ENCODE measurements around the gene KNDC1.

KNDC1 gene

DNA sequence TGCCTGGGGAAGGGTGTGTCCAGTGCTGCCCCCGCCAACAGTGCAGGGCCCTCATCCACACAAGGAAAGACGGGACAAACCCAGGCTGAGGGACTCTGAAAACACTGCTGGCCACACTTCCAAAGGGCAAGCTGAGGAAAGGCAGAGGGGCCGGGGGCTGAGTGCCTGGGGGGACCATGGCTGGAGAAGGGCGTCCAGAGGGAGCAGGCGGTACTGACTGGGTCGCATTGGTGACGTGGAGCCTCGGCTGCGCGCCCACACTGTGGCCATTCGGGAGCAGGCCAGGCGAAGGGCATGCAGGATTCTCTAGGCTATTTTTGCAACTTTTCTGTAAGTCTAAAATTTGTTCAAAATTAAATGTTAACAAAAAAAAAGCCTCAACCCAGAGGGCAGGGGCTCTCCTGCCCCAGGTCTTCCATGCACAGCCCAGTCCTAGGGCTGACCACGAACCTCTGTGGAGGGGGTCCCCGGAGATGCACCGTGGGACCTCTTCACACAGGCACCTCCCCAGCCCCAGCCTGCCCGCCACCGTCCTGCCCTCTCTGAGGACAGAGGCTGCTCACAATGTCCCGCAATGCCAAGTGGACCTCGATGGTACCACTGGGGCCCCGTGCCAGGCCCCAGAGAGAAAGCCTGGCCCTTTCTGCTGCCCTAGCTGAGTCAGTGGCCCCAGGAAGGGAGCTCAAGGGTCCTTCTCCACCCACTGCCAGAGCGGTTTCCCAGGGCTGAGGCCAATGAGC is 106.2 kb downstream of the KNDC1 start:
- H3K4me3 ChIP-seq (ENCODE audit: low read depth, low read length) = no peak overlapping the region
- DNase-seq (ENCODE audit: low read depth, low spot score) = no peak
- in situ Hi-C loops (cut with HindIII; ENCODE audit: low sequenced_read_pairs) = no loop called here
- TF ChIP-seq, protein P1, sequence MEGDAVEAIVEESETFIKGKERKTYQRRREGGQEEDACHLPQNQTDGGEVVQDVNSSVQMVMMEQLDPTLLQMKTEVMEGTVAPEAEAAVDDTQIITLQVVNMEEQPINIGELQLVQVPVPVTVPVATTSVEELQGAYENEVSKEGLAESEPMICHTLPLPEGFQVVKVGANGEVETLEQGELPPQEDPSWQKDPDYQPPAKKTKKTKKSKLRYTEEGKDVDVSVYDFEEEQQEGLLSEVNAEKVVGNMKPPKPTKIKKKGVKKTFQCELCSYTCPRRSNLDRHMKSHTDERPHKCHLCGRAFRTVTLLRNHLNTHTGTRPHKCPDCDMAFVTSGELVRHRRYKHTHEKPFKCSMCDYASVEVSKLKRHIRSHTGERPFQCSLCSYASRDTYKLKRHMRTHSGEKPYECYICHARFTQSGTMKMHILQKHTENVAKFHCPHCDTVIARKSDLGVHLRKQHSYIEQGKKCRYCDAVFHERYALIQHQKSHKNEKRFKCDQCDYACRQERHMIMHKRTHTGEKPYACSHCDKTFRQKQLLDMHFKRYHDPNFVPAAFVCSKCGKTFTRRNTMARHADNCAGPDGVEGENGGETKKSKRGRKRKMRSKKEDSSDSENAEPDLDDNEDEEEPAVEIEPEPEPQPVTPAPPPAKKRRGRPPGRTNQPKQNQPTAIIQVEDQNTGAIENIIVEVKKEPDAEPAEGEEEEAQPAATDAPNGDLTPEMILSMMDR (IDR thresholded peaks at IDR 0.05; ENCODE audit: low read depth, low read length) = no peak

DNA sequence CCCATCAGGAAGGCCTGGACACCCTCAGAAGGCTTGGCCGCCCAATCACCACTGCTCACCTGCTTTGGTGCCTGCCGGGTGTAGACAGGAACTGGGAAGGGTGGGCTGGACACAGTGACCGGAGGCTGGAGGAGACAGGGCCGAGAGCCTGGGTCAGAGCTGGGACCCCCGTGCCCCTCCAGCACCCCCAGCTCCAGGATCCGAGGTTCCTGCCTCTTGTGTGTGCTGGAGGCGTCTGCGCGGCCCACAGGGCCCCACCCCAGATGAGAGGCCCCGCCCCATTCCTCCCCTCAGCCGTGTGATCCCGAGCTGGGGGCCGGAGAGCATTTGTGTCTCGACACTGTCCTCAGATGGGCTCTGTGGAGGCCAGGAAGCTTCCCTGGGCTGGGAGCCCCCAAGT is 107.3 kb downstream of the KNDC1 start:
- in situ Hi-C loops (cut with HindIII; ENCODE audit: low sequenced_read_pairs) = no loop called here
- no peak for DNase-seq (ENCODE audit: low read depth, low spot score)
- no peak overlapping the region for H3K4me3 ChIP-seq (ENCODE audit: low read depth, low read length)
- TF ChIP-seq, protein P1 (IDR thresholded peaks at IDR 0.05; ENCODE audit: low read depth, low read length) = no peak

DNA sequence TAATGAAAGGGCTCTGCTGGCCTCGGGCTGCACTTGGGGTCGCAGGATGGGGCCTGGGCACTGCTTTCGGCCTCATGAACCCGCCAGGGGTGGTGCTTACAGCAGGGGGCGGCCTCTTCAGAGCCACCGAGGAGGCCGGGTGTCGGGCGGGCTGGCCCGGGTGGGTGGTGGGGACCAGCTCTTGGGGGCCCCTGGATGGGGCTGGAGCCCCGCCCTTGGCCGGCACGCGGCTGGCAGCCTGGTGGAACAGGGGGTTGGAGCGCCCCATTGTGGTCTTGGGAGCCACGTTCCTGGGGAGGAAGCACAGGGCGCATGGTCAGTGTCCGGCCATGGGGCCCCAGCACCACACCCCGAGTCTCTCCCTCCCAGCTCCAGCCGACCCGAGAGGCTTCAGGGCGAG is 107.8 kb downstream of the KNDC1 start:
- no peak for DNase-seq (ENCODE audit: low read depth, low spot score)
- H3K4me3 ChIP-seq (ENCODE audit: low read depth, low read length) = no peak overlapping the region
- TF ChIP-seq, protein P1 (IDR thresholded peaks at IDR 0.05; ENCODE audit: low read depth, low read length) = no peak
- in situ Hi-C loops (cut with HindIII; ENCODE audit: low sequenced_read_pairs) = no loop called here

DNA sequence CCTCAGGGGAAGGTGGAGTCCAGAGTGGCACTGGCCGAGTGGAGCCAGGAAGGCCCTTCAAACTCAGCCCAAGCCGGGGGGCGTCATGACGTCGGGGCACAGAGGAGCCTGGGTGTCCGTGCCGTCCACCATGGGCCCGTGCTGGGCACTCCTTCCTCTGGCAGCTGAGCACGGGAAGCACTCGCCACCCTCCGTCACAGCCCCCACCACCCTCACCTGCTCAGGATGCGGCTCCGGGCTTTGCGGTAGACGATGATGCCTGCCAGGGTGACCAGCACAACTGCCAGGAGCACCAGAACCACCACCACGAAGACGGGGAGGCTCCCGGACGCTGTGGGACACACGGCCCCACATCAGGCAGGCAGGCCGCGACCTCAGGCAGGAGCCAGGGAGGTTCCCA is 108.5 kb downstream of the KNDC1 start:
- TF ChIP-seq, protein P1 (IDR thresholded peaks at IDR 0.05; ENCODE audit: low read depth, low read length) = no peak
- no peak overlapping the region for H3K4me3 ChIP-seq (ENCODE audit: low read depth, low read length)
- DNase-seq (ENCODE audit: low read depth, low spot score) = no peak
- in situ Hi-C loops (cut with HindIII; ENCODE audit: low sequenced_read_pairs) = no loop called here

DNA sequence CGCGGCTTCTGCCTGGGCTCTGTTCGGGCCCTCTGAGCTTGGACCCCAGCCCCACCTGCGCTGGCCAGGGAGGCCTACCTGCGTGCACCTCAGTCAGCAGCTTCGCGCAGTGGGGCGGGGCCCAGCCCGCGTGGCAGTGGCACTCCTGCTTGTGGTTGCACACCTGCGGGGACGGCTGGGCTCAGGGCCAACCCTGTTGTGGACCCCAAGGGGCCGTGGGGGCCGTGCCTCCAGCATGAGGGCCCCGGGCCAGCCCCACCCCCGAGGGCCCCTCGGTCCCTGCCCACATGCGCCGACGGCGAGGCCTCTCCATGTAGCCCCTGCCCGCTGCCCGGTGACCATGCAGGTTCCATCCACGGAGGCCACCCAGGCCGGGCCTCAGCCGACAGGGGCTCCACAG is 109.3 kb downstream of the KNDC1 start:
- TF ChIP-seq, protein P1 (IDR thresholded peaks at IDR 0.05; ENCODE audit: low read depth, low read length) = no peak
- no peak overlapping the region for H3K4me3 ChIP-seq (ENCODE audit: low read depth, low read length)
- DNase-seq (ENCODE audit: low read depth, low spot score) = no peak
- in situ Hi-C loops (cut with HindIII; ENCODE audit: low sequenced_read_pairs) = no loop called here

DNA sequence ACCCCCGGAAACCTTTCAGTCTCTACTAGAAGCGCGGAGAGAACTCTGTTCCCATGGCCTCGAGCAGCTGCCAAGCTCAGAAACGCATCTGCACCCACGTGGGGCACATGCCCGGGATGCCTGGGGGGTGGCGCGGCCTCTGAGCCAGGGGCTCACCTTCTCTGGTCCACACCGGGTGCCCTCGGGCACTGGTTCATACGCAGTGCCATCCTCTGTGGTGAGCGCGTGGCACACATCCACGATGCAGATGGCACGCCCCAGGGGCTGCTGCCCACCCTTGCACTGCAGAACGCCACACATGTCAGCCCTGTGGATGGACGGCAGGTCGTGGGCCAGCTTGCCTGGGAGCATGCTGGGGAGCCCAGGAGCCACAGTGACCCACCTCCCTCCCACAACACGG is 110.2 kb downstream of the KNDC1 start:
- in situ Hi-C loops (cut with HindIII; ENCODE audit: low sequenced_read_pairs) = no loop called here
- TF ChIP-seq, protein P1 (IDR thresholded peaks at IDR 0.05; ENCODE audit: low read depth, low read length) = no peak
- no peak overlapping the region for H3K4me3 ChIP-seq (ENCODE audit: low read depth, low read length)
- no peak for DNase-seq (ENCODE audit: low read depth, low spot score)
